ENCODE data around the gene ZMAT2.
"Not testable (repeated sequence)": the region's sequence is repeated elsewhere in the genome, so short reads cannot be mapped to it uniquely, and the experiment has no call there.

Gene ZMAT2, protein sequence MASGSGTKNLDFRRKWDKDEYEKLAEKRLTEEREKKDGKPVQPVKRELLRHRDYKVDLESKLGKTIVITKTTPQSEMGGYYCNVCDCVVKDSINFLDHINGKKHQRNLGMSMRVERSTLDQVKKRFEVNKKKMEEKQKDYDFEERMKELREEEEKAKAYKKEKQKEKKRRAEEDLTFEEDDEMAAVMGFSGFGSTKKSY

DNA sequence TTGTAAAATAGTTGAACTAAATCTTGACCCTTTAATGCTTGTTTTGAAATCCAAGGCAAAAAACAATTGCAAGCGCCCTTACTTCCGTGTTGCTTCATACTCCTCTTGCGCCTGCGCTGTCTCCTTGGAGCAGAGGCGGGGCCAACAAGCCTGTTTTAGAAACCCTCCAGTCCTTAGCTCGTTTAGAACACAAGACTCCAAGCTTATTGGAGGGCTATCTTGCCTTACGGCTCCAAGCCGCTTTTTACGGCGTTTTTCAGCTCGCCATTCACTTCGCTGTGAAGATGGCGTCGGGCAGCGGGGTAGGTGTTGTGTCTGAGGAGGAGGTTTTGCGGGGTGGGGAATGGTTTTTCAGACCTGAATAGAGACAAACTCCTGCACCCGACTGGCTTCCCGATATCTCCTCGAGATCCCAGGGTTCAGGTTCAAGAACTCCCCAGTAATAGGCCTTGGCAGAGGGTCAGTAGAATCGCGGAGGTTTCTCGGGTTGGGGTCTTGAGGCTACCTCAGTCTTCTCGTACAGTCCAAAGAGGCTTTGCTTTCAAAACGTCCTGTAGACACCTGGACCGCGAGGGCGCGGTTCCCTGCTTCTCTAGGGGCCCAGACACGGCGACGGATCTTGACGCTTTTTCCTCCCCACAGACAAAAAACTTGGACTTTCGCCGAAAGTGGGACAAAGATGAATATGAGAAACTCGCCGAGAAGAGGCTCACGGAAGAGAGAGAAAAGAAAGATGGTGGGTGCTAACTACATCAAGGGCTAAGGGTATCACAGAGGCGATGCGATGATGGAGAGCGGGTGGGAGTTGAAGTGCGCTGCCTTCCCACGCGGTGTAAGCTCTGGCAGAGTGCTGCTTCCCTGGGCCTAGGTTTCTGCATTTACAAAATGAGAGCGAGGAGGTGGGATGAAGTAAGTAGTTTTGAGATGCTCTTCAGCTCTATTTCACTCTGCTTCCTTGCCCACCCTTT is at the start of gene ZMAT2:
Gene ZMAT2, plus strand, starts transcription at position 271 of the 968 bp plus-strand sequence. Its CDS starts 14 bp downstream, at position 285.
- no peak for TF ChIP-seq OSR1 (CRISPR knock-in tag; IDR thresholded peaks at IDR 0.05)
- TF ChIP-seq, protein P1, sequence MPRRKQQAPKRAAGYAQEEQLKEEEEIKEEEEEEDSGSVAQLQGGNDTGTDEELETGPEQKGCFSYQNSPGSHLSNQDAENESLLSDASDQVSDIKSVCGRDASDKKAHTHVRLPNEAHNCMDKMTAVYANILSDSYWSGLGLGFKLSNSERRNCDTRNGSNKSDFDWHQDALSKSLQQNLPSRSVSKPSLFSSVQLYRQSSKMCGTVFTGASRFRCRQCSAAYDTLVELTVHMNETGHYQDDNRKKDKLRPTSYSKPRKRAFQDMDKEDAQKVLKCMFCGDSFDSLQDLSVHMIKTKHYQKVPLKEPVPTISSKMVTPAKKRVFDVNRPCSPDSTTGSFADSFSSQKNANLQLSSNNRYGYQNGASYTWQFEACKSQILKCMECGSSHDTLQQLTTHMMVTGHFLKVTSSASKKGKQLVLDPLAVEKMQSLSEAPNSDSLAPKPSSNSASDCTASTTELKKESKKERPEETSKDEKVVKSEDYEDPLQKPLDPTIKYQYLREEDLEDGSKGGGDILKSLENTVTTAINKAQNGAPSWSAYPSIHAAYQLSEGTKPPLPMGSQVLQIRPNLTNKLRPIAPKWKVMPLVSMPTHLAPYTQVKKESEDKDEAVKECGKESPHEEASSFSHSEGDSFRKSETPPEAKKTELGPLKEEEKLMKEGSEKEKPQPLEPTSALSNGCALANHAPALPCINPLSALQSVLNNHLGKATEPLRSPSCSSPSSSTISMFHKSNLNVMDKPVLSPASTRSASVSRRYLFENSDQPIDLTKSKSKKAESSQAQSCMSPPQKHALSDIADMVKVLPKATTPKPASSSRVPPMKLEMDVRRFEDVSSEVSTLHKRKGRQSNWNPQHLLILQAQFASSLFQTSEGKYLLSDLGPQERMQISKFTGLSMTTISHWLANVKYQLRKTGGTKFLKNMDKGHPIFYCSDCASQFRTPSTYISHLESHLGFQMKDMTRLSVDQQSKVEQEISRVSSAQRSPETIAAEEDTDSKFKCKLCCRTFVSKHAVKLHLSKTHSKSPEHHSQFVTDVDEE (CRISPR knock-in tag; IDR thresholded peaks at IDR 0.05) = no peak
- no peak for TF ChIP-seq ZNF565 (CRISPR knock-in tag; conservative IDR thresholded peaks at IDR 0.05; ENCODE audit: low read depth)
- no peak for TF ChIP-seq PPARA (CRISPR knock-in tag; IDR thresholded peaks at IDR 0.05; ENCODE audit: borderline replicate concordance)
- no peak for TF ChIP-seq ZFP30 (CRISPR knock-in tag; IDR thresholded peaks at IDR 0.05)
- peak; percentile 98 for ATAC-seq

GRCh38 chr5:140658870-140659269 is 41.4 kb upstream of the ZMAT2 start:
- TF ChIP-seq PATZ1 (CRISPR knock-in tag; IDR thresholded peaks at IDR 0.05; ENCODE audit: borderline replicate concordance) (no peak), ZFP3 (CRISPR knock-in tag; IDR thresholded peaks at IDR 0.05) (no peak), ZNF565 (CRISPR knock-in tag; conservative IDR thresholded peaks at IDR 0.05; ENCODE audit: low read depth) (no peak), OSR1 (CRISPR knock-in tag; IDR thresholded peaks at IDR 0.05) (no peak), ZNF8 (CRISPR knock-in tag; IDR thresholded peaks at IDR 0.05) (no peak)
- ATAC-seq = no peak

- not testable (repeated sequence) for ATAC-seq
Observed at GRCh38 chr5:140660371-140660770, 39.9 kb upstream of the ZMAT2 start.

GRCh38 chr5:140664030-140664358 is 36.3 kb upstream of the ZMAT2 start:
- no peak for ATAC-seq
- TF ChIP-seq ESRRG (CRISPR knock-in tag; IDR thresholded peaks at IDR 0.05) (no peak), GLIS3 (CRISPR knock-in tag; IDR thresholded peaks at IDR 0.05) (no peak), ISL1 (CRISPR knock-in tag; IDR thresholded peaks at IDR 0.05) (no peak), CREB5 (CRISPR knock-in tag; IDR thresholded peaks at IDR 0.05; ENCODE audit: low read depth) (no peak), TCF4 (CRISPR knock-in tag; IDR thresholded peaks at IDR 0.05; ENCODE audit: borderline replicate concordance) (no peak), OSR1 (CRISPR knock-in tag; IDR thresholded peaks at IDR 0.05) (no peak), ZFP3 (CRISPR knock-in tag; IDR thresholded peaks at IDR 0.05) (no peak), ZNF70 (CRISPR knock-in tag; IDR thresholded peaks at IDR 0.05) (no peak), ZNF8 (CRISPR knock-in tag; IDR thresholded peaks at IDR 0.05) (no peak), TOX (CRISPR knock-in tag; IDR thresholded peaks at IDR 0.05; ENCODE audit: borderline replicate concordance) (no peak), ZC3H10 (CRISPR knock-in tag; IDR thresholded peaks at IDR 0.05) (no peak)

- peak; percentile 99 for ATAC-seq
- no peak for TF ChIP-seq ZC3H10 (CRISPR knock-in tag; IDR thresholded peaks at IDR 0.05)
- TF ChIP-seq, protein P2, sequence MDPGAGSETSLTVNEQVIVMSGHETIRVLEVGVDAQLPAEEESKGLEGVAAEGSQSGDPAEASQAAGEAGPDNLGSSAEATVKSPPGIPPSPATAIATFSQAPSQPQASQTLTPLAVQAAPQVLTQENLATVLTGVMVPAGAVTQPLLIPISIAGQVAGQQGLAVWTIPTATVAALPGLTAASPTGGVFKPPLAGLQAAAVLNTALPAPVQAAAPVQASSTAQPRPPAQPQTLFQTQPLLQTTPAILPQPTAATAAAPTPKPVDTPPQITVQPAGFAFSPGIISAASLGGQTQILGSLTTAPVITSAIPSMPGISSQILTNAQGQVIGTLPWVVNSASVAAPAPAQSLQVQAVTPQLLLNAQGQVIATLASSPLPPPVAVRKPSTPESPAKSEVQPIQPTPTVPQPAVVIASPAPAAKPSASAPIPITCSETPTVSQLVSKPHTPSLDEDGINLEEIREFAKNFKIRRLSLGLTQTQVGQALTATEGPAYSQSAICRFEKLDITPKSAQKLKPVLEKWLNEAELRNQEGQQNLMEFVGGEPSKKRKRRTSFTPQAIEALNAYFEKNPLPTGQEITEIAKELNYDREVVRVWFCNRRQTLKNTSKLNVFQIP (CRISPR knock-in tag; IDR thresholded peaks at IDR 0.05; ENCODE audit: borderline replicate concordance, low read depth) = no peak
- no peak for TF ChIP-seq BACH2 (CRISPR knock-in tag; IDR thresholded peaks at IDR 0.05; ENCODE audit: borderline replicate concordance)
- TF ChIP-seq CSDC2 (CRISPR knock-in tag; IDR thresholded peaks at IDR 0.05) = no peak
- no peak for TF ChIP-seq PATZ1 (CRISPR knock-in tag; IDR thresholded peaks at IDR 0.05; ENCODE audit: borderline replicate concordance)
- no peak for TF ChIP-seq ESRRG (CRISPR knock-in tag; IDR thresholded peaks at IDR 0.05)
- TF ChIP-seq ZFP30 (CRISPR knock-in tag; IDR thresholded peaks at IDR 0.05) = no peak
- TF ChIP-seq ZNF565 (CRISPR knock-in tag; conservative IDR thresholded peaks at IDR 0.05; ENCODE audit: low read depth) = no peak
- TF ChIP-seq CREB5 (CRISPR knock-in tag; IDR thresholded peaks at IDR 0.05; ENCODE audit: low read depth) = no peak
- no peak for TF ChIP-seq SNAI2 (CRISPR knock-in tag; IDR thresholded peaks at IDR 0.05)
- TF ChIP-seq RARB (CRISPR knock-in tag; IDR thresholded peaks at IDR 0.05) = no peak
Observed at GRCh38 chr5:140664359-140665119, 35.7 kb upstream of the ZMAT2 start, which contains the start of gene WDR55. WDR55 (plus strand) TSS chr5:140664904; CDS start chr5:140664913, 9 bp downstream.

All from SK-N-SH treated with all-trans-retinoic acid at 6 μM for 48 hours (cell line).